Medulla oblongata (tissue), 1 donor: ENCODE data around the gene GRIA4.
"Not testable (repeated sequence)": the region's sequence is repeated elsewhere in the genome, so short reads cannot be mapped to it uniquely, and the experiment has no call there.

Experiments used
- DNase-seq: peaks from one replicate; pipeline ENCODE4 v3.0.0-alpha.2; 2015; ENCODE audit errors: extremely low spot score

Gene GRIA4

DNA sequence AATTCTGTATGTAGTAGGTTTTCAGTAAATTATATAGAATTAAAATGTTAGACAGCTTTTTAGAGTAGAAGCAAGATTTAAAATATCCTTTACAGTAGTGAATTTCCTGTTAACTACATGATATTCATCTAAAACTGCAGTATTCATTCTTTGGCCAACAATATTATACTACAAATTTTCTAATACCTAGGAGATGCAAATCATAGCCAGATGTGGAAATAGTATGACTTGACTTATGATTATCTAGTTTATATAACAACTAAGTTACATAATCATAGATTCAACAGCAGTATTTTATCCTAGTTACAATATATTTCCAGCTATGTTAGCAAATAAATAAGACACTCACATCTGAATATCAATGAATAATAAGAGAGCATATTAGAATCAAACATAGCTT is 249.0 kb downstream of the GRIA4 start:
- no peak for DNase-seq

DNA sequence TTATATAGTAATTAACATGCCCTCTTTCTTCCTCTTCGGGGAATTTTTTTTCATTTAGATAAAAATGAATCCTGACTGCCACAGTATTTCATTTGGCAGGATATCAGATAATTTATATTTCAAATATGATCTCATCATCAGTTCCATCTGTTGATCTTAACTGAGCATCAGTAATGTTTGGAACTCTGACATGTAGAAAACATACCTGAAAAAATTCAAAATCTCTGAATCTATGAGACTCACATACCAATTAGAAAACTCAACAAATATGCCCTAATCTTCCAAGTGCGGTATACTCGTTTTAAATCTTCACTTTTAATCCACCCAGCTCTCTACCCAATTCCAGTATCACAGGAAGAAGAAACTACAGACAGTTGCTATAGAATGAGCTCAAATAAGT is 250.2 kb downstream of the GRIA4 start:
- no peak for DNase-seq

DNA sequence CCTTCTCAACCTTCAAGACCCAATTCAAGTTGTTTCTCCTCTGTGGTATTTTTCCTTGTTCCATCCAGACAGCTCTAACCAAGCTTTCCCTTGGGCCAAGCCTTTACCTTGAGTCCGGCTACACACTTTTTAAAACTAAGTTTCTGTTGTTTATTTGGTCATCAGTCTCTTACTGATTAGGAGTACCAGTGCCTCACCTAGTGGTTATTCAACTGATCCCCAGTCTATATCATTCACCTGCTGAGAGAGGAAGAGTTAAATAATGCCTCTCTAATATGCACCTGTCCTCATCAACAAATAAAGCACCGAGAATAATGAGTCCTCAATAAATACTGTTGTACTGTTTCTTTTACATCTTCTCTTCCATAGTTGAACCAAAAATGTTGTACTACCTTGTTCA is 251.4 kb downstream of the GRIA4 start:
- DNase-seq, result no peak

DNA sequence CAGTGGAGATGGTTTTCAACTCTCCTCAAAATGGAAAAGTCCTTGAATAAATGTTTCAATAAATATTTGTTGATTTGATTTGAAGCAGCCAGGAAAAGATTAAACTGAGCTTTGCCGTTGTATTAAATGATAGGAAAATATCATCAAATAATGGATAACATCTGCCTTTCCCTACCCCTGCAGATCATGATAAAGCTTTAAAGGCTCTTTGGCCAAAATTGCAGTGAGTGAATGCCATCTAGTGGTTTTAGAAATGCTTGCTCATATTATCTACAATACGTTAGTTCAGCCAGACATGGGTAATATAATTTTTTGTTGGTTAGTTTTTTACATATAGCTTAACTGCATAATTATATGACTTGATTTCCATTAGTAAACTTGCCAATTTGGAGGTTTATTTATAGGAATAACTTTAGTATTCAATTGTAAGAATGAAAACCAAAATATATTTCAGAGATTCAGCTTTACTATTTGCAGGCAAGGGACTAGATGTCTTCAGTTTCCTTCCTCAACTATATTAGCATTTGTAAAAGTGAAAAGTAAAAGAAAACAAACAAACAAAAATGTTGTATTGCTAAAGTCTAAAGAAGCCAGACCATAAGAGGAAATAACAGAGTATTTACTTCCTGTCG is 253.0 kb downstream of the GRIA4 start:
- peak; percentile 86 for DNase-seq

DNA sequence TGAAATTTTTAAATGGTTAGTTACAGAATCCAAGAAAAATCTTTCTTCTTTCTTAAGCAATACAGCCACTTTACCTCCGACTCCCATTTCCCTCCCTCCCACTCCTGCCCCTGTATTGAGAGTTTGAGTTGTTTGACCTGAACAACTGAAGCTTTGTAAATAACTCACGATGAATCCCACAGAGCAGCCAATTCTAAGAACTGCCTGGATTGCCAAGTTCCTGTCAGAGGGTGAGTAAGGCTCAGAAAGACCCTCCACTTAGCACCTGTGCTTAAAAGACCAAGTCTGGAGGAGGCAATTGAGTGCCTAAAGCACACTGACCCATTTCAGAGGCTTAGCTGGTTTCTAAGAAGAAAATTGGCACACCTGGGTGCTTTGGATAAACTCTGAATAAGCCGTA is 253.7 kb downstream of the GRIA4 start:
- DNase-seq, result no peak

DNA sequence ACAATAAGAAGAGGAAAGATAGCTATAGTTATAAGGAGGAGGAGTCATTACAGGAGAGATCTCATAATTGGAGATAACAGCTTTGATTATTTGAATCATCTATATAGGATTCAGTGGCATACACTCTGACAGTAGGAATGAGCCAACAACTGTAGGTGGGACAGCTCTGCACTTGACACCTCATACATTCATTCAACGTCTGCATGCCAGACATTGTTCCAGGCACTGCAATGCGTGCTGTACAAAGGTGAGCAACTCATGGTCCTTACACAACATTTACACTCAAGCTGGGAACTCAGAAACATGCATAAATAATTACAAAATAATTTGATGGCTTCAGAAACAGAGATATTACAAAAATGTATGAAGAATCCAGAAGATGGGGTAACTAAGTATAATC is 257.9 kb downstream of the GRIA4 start:
- DNase-seq, result no peak

DNA sequence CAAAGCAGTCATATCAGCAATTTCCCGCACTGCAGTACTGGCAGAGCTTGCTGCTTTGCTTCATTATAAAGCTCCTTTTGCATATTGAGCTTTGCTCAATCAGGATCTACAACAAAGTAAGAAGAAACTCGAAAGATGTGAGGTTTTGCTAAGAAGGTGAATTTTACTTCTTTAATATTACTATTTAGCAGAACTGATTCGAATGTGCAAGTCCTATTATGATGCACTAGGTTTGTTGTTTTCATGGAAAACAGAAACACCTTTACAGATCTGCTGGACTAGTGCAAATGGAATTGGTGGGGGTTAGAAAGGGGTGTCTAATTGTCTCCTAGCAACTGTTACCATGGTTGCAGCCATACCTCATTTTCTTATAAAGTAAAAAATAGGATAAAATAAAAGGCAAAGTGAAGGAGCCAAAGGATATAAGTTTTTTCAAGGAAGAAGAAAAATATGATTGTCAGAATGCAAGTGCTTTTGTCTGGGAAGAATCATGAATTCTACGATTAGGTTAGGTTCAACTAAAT is 259.0 kb downstream of the GRIA4 start:
- no peak for DNase-seq

DNA sequence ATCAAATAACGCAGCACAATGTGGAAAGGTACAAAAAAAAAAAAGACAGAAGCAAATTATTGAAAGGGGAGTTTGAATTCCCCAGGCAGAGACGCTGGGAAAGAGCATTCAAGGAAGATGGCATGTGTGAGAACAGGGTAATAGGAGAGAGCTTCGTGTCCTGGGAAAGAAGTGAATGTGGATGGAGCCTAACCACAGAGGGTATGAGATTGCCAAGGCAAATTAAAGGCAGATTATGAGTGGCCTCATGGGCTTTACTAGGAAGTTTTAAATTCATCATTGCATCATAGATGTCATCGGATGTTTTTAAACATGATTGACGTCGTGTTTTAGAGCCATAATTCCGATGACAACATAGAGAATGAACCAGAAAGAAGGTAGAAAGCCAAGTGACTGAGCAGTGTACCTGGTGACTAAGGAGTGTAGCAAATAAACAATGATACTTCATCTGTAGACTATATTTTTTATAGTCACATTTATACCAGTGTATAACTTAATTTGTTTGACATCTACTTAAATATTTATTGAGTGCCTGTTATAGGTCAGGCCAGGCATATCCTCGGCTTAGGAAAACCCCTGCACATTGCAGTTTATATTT is 260.7 kb downstream of the GRIA4 start:
- no peak for DNase-seq

DNA sequence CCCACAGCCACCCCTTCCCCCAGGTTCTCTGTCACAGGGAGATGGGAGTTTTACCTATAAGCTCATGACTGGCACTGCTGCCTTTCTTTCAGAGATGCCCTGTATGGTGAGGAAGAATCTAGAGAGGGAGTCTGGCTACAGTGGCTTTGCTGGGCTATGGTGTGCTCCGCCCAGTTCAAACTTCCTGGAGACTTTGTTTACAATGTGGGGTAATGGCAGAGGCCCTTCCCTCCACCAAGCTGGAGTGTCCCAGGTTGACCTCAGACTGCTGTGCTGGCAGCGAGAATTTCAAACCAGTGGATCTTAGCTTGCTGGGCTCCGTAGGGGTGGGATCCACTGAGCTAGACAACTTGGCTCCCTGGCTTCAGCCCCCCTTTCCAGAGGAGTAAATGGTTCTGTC is 268.6 kb downstream of the GRIA4 start:
- no peak for DNase-seq

DNA sequence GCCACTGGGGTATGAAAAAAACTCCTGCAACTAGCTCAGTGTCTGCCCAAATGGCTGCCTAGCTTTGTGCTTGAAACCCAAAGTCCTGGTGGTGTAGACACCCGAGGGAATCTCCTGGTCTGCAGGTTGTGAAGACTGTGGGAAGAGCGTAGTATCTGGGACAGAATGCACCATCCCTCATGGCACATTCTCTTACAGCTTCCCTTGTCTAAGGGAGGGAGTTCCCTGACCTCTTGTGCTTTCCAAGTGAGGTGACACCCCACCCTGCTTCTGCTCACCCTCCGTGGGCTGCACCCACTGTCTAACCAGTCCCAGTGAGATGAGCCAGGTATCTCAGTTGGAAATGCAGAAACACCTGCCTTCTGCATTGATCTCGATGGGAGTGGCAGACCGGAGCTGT is 269.1 kb downstream of the GRIA4 start:
- DNase-seq, result not testable (repeated sequence)

DNA sequence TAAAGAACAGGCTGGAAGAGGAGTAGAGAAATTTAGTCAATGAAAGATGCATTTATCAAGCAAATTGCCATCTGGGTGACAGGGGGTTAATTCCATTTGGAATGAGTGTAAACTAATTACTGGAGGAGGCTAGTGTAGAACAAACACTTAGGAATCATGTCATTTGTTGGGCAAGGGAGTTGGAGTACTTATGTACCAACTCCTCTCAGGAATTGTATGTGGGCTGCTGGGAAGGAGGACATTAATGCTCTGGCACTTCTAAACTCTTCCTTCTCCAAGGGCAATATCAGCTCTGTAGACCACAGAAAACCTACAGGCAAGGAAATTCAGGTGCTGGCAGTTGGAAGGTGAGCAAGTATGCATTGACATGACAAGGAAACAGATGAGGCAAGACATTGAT is 271.2 kb downstream of the GRIA4 start:
- no peak for DNase-seq

DNA sequence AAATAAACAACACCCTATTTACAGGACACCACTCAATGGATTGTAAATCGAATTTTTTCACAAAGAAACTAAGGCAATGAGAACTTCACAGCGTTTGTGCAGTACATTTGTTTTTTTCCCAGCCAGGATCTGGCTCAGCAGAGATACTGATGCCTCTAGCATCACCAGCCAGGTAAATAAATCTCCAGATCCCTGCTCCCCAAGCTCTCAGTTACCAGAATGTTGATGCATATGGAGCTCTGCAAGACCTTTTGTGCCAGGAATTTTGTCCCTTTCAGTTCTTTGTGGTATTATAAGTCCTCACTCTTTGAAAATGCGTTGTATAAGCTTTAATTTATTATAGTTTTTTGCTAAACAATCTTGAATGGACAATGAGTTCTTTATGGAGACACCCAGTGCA is 274.6 kb downstream of the GRIA4 start:
- DNase-seq, result no peak

DNA sequence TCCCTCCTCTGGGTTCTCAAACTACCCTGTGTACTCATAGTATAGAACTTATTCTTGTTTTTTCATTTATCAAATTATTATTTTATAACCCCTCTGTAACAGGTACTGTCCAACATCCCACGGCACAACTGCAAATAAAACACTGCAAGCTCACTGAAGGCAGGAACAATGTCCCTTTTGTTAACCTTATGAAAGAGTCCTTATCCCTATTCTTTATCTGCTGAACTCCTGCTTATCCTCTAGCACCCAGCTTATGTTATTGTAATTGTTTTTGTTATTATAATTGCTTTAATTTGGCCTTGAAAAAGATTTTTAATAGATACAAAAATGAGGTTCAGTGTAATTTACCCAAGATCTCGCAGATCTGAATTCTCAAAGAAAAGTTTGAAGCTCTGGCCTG is 281.8 kb downstream of the GRIA4 start:
- no peak for DNase-seq

DNA sequence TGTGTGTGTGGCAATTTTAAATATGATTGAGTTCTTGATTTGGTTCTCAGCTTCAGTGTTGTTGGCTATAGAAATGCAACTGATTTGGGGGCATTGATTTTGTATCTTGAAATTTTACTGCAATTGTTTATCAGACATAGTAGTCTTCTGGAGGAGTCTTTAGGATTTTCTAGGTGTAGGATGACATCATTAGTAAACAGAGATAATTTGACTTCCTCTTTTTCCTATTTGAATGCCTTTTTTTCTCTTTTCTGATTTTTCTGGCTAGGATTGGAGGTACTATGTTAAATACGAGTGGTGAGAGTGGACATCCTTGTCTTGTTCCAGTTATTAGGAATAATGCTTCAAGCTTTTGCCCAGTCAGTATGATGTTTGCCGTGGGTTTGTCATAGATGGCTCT is 287.3 kb downstream of the GRIA4 start:
- no peak for DNase-seq

DNA sequence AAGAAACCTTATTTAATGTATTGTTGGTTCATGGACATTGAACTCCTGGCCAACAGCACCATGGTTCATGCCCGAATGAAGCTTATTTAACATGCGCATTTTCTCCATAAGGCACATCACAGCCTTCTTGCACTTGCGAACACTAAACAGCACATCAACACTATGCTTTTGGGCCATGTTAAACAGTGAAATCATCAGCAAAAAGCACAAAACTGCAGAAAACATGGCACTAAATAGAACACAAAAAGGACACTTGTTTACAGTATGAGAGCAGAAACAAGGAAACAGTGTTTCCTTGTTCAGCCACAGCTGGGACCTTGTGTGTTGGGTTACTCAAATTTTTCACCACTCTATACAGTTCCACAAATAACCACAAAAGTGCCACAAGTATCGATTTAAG is 289.9 kb downstream of the GRIA4 start:
- DNase-seq, result peak; percentile 84

DNA sequence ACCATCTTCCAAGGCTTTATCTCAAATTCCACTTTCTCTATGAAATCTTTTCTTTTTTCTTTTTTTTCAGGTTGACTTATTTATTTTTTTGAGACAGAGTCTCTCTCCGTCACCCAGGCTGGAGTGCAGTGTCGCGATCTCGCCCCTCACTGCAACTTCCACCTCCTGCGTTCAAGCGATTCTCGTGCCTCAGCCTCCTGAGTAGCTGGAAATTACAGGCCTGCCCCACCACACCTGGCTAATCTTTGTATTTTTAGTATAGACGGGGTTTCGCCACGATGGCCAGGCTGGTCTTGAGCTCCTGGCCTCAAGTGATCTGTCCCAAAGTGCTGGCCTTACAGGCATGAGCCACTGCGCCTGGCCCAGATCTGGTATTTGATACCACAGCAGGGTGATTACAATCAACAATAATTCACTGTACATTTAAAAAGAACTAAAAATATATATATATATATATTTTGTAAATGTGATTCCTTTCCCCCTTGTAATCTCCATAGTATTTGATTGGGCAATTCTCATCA is 290.7 kb downstream of the GRIA4 start:
- no peak for DNase-seq

DNA sequence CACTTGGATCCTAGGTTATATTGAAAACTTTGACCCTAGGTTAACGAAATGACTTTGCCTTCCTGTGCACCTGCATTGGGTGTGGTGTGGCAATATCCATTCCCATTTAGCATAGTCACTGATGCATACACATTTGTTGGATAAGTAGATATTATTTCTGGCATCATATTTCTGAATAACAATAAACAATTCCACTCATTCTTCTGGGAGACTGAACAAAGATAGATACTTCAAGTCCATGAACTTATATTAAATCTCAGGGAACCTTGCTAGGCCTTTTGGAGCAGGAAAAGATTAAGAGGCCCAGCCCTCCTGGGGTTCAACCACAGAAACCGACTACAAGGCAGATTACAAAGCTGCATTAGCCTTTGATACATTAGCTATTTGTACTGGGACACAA is 293.2 kb downstream of the GRIA4 start:
- DNase-seq, result no peak

DNA sequence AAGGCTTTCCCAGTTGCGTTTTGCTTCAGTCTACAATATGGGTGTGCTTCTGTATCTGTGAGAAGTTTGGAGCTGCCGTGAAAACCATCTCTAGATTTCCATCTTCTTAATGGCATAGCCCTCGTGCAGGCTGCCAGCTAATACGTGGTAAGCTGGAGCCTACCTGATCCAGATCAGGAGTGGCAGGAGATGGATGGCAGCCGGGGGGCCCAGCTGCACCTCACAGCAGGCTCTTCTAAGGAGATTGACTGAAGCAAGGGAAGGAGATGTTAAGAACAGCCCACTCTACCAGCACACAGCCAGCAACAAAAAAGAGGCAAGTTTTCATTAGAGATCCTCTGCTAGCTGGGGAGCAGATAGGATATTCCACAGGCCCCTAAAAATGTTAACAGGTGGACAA is 296.6 kb downstream of the GRIA4 start:
- no peak for DNase-seq

DNA sequence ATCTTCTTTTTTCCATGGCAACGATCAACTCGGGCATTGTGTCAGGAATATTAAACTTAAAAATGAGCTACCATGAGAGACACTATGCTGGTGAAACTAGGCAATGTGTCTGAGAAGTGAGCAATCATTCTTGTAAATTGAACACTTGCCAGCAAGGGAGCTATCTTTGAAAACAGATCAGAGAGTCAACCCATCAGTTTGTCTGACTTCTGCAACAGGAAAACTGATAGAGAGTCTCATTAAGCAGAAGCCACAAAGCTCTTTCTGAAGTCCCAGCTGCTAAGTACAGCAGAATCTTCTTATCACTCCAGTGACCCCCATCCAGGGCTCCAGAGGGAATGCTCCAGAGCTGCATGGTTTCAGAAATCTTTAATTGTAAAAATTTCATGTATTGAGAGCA is 297.4 kb downstream of the GRIA4 start:
- DNase-seq, result no peak

DNA sequence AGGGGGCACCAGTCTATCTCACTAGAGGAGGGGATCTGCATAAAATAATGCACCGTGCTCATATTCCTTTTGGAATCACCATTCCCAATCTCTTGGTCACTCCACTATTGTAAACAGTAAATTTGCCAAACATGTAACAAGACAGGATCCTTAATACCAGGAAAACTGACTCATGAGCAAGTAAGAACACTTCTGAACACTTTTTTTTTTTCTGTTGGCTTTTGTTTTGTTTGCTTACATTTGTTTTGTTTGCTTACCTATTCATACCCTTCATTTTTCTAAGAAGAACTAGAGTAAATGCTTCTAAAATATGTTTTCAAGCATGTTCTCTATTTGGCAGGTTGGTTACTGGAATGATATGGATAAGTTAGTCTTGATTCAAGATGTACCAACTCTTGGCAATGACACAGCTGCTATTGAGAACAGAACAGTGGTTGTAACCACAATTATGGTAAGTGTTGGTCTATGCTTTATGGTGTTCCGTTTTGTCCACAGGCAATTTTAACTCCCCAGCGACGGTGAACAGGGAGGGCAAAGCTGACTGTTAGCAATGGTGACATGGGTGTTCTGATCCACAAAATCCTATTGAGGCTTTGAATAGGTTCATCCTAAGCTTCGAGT is 300.3 kb downstream of the GRIA4 start:
- DNase-seq, result no peak

DNA sequence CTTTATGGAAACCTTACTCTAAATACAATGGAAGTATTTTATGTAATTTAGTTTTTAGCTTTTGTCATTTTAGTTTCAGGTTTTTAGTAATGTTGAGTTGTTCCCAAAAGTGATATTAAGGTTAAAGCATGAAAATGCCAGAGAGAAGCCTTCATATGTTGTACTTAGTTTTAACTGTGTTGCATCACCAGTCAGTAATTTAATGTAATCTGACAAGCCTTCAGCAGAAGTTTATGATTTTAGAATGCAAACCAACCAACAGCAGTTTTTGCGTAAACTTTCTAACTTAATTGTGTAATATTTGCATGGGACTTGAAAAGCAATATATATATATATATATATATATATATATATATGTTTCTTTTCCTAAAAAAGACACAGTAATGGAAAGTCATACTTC is 301.6 kb downstream of the GRIA4 start:
- DNase-seq, result no peak

DNA sequence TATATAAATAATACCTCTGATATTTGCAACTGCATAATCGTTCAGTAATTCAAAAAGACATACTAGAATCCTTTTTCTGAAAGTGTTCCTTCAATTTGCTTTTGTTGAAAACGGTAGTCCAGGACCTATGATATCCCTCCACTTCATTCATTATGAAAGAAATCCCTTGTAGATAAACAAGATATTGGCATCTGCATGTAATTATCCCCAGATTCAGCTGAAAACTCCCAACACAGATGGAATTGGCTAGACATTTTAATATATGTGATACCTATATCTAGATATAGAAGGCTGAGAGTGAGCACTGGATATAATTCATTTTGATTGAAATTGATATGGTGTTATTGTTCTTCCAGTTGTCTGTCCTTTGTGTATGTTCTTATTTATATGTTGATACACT is 302.8 kb downstream of the GRIA4 start:
- no peak for DNase-seq

DNA sequence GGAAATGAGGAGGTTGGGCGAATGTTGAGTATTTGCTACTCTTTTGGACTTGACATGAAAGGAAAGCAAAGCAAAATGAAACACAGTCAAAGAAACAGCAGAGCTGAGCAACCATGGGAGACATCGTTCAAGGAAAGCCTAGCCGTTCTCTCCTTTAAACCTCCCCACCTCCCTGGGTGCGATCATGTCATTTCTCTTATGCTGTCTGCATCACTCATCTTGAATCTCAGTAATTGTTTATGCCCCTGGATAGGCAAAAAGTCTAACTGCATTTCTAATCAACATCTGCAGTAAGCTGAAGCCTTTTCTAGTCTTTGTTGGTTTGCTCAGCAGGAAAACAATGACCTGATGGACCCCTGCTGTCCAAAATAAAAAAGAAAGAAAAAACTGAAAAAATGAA is 305.1 kb downstream of the GRIA4 start:
- peak; percentile 34 for DNase-seq
